Keratinocyte (primary cell): ENCODE data around the gene TP73.

ENCODE experiments used
- EZH2 ChIP-seq: IDR thresholded peaks from one replicate; pipeline ENCODE4 v1.6.1; 2012; ENCODE audit warnings: inconsistent platforms, mild to moderate bottlenecking, low read length, moderate library complexity
- TF ChIP-seq, protein P1 (sequence below), 3 experiments: IDR thresholded peaks in 1 of 3; conservative IDR thresholded peaks in 1 of 3; optimal IDR thresholded peaks in 1 of 3; 2 replicates in 2 of 3; 3 replicates in 1 of 3; pipeline versions ENCODE3 to v1.5.1; 2011; ENCODE audit warnings: low read length in 3 of 3, mild to moderate bottlenecking in 3 of 3, moderate library complexity in 2 of 3, control low read depth in 1 of 3, inconsistent platforms in 1 of 3; ENCODE audit not compliant: insufficient read depth in 2 of 3; ENCODE audit errors: extremely low read depth in 1 of 3

GRCh38 chr1:3777647-3778589 lies 125.6 kb downstream of the TP73 start:
- TF ChIP-seq, protein P1, sequence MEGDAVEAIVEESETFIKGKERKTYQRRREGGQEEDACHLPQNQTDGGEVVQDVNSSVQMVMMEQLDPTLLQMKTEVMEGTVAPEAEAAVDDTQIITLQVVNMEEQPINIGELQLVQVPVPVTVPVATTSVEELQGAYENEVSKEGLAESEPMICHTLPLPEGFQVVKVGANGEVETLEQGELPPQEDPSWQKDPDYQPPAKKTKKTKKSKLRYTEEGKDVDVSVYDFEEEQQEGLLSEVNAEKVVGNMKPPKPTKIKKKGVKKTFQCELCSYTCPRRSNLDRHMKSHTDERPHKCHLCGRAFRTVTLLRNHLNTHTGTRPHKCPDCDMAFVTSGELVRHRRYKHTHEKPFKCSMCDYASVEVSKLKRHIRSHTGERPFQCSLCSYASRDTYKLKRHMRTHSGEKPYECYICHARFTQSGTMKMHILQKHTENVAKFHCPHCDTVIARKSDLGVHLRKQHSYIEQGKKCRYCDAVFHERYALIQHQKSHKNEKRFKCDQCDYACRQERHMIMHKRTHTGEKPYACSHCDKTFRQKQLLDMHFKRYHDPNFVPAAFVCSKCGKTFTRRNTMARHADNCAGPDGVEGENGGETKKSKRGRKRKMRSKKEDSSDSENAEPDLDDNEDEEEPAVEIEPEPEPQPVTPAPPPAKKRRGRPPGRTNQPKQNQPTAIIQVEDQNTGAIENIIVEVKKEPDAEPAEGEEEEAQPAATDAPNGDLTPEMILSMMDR (optimal IDR thresholded peaks at IDR 0.05 in 1 of 3, IDR thresholded peaks at IDR 0.05 in 1 of 3, conservative IDR thresholded peaks at IDR 0.05 in 1 of 3; ENCODE audit: extremely low read depth in 1 of 3, insufficient read depth in 2 of 3, low read length in 3 of 3), result no peak
- no peak for TF ChIP-seq EZH2
